ENCODE data around the gene ANXA5. TPM values are rescaled to one million over a fixed set of nuclear protein-coding genes. Genes with fewer than 3 reads are reported as not detected.
"Not testable (repeated sequence)": the region's sequence is repeated elsewhere in the genome, so short reads cannot be mapped to it uniquely, and the experiment has no call there.

The ANXA5 gene
- polyA plus RNA-seq, result 100 to 1,000 TPM in 1 of 3 donors, 10 to 100 TPM in 2; 27.7 to 104 (median 64.9) TPM

GRCh38 chr4:121696581-121697461 is at the start of gene ANXA5:
ANXA5 (minus strand) TSS chr4:121696980; CDS start chr4:121696589, 391 bp downstream.
- peak; percentile 53 to 61 (median 55) for DNase-seq
- peak within 1 kb of the TSS; percentile 91 to 97 (median 96) for H3K4me3 Mint-ChIP-seq
- peaks cover 18 to 32% (median 20%) of the 10 kb centered on the region in 3 donors for H3K27me3 Mint-ChIP-seq (ENCODE audit: low read depth in 3 of 3)
- peaks cover 0 to 3% (median 0%) of the 10 kb centered on the region in 3 donors for H3K36me3 Mint-ChIP-seq
- H3K27ac Mint-ChIP-seq, result peak within 1 kb of the TSS; percentile 59 to 94 (median 88)
- no peaks in the 10 kb centered on the region for H3K9me3 Mint-ChIP-seq
- H3K4me1 Mint-ChIP-seq, result peaks cover 25 to 32% of the 10 kb centered on the region in 2 donors

GRCh38 chr4:121742794-121743193 is 46.0 kb upstream of the ANXA5 start:
- DNase-seq, result no peak
- Mint-ChIP-seq H3K36me3 (no peaks in the 10 kb centered on the region), H3K27me3 (ENCODE audit: low read depth in 3 of 3) (peaks cover 0 to 4% (median 3%) of the 10 kb centered on the region in 3 donors), H3K4me3 (no peak overlapping the region), H3K4me1 (no peaks in the 10 kb centered on the region), H3K9me3 (no peaks in the 10 kb centered on the region), H3K27ac (no peak overlapping the region)

DNA sequence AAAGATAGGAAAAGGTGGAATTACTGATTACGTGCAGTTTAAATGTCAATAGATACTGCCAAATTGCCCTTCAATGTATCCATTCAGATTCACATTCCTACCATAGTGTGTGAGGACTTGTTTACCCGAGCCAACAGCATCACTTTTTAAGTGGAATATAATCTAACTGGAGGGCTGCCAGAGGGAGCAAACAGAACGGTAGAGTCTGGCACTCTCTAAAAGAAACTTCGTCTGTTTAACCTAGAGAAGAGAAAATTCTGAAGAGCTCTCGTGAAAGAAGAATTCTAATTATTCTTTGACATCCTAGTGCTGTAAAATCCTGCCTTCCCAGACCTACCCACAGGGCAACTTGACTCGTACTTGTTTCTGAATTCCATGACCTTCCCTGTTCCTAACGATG is 45.0 kb upstream of the ANXA5 start:
- H3K27ac Mint-ChIP-seq, result no peak overlapping the region
- no peak for DNase-seq
- no peak overlapping the region for H3K4me3 Mint-ChIP-seq
- H3K36me3 Mint-ChIP-seq, result no peaks in the 10 kb centered on the region
- H3K9me3 Mint-ChIP-seq, result no peaks in the 10 kb centered on the region
- H3K4me1 Mint-ChIP-seq, result no peaks in the 10 kb centered on the region
- peaks cover 0 to 6% (median 5%) of the 10 kb centered on the region in 3 donors for H3K27me3 Mint-ChIP-seq (ENCODE audit: low read depth in 3 of 3)

- Mint-ChIP-seq H3K27ac (no peak overlapping the region), H3K36me3 (no peaks in the 10 kb centered on the region), H3K4me3 (no peak overlapping the region), H3K9me3 (no peaks in the 10 kb centered on the region), H3K4me1 (no peaks in the 10 kb centered on the region), H3K27me3 (ENCODE audit: low read depth in 3 of 3) (peaks cover 0 to 9% (median 8%) of the 10 kb centered on the region in 3 donors)
- no peak for DNase-seq
These were observed 44.1 kb upstream of the ANXA5 start for GRCh38 chr4:121740796-121741409.

- Mint-ChIP-seq H3K36me3 (no peaks in the 10 kb centered on the region), H3K9me3 (no peaks in the 10 kb centered on the region), H3K27me3 (ENCODE audit: low read depth in 3 of 3) (peaks cover 0 to 9% (median 9%) of the 10 kb centered on the region in 3 donors), H3K4me1 (no peaks in the 10 kb centered on the region), H3K4me3 (no peak overlapping the region), H3K27ac (no peak overlapping the region)
- no peak for DNase-seq
These were observed 42.8 kb upstream of the ANXA5 start for GRCh38 chr4:121739575-121739974.

- H3K27ac Mint-ChIP-seq, result no peak overlapping the region
- peaks cover 0 to 13% (median 6%) of the 10 kb centered on the region in 3 donors for H3K27me3 Mint-ChIP-seq (ENCODE audit: low read depth in 3 of 3)
These were observed 42.2 kb upstream of the ANXA5 start for GRCh38 chr4:121738780-121739535.

DNA sequence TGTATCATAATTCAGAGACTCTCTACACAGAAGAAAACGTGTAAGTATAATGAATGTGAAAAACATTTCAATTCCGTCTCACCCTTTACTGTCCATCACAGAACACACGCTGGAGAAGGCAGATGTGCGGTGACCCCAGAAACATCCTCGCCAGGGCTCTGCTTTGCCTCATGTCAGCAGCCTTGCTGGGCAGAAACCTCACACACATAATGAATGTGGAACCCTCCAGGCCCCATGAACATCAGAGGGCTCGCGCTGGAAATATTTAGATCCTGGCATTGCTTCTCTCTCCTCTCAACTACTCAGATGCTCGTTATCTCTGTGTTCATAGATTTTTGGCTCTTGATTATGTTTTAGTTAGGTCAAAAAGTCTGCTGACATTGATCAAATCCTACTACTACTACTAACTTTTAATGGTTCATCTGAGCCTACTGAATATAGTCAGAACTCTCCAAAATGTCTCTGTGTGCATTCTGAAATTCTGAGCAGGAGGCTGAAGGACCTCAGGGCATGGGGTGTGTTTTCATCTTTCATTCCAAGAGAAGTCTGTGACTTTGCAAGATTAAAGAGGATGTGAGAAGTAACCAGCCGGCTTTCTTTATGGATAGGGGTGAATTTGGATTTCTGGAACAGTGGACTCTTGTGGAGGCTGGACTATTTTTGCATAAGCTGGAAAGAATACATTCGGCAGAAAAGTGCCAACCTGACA is 41.2 kb upstream of the ANXA5 start:
- Mint-ChIP-seq H3K27ac (no peak overlapping the region), H3K4me3 (no peak overlapping the region), H3K9me3 (no peaks in the 10 kb centered on the region), H3K4me1 (no peaks in the 10 kb centered on the region), H3K36me3 (no peaks in the 10 kb centered on the region), H3K27me3 (ENCODE audit: low read depth in 3 of 3) (peaks cover 0 to 13% (median 5%) of the 10 kb centered on the region in 3 donors)
- DNase-seq, result no peak

More at GRCh38 chr4:121738780-121739535, 42.2 kb upstream of the ANXA5 start:
- Mint-ChIP-seq H3K36me3 (no peaks in the 10 kb centered on the region), H3K9me3 (no peaks in the 10 kb centered on the region), H3K4me3 (no peak overlapping the region), H3K4me1 (no peaks in the 10 kb centered on the region)
- no peak for DNase-seq

DNA sequence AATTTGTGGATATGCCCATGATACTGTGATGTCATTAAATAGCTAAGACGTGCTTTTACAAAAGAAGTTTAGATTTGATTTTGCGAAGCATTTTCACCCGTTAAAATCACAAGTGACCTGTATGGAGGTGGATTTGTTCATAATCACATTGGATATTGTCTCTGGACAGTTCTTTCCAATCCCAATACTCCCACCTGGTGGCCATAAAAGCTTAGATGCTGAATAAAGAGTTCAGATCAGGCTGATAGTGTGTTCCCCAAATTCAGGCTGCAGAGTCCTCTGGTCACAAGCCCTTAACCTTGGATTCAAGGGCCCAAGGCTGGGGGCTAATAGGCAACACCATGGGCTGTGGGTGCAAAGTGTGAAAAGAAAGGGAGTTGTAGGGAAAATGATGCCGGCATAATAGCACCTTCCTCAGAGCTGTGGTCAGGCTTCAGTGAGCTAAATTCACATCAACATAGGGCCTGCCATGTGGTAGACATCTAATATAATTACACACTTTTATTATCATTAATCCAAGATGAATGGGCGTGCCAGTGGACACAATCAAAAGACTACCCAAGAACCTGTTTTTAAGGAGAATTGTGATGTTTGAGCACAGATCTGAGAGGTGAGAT is 40.1 kb upstream of the ANXA5 start:
- H3K4me1 Mint-ChIP-seq, result no peaks in the 10 kb centered on the region
- no peak overlapping the region for H3K4me3 Mint-ChIP-seq
- no peaks in the 10 kb centered on the region for H3K9me3 Mint-ChIP-seq
- H3K36me3 Mint-ChIP-seq, result no peaks in the 10 kb centered on the region
- DNase-seq, result peak; percentile 9 to 26 (median 9)
- no peak overlapping the region for H3K27ac Mint-ChIP-seq
- H3K27me3 Mint-ChIP-seq (ENCODE audit: low read depth in 3 of 3), result peaks cover 0 to 13% (median 5%) of the 10 kb centered on the region in 3 donors

GRCh38 chr4:121734571-121734970 is 37.8 kb upstream of the ANXA5 start:
- Mint-ChIP-seq H3K36me3 (no peaks in the 10 kb centered on the region), H3K4me3 (no peak overlapping the region), H3K27ac (no peak overlapping the region), H3K27me3 (ENCODE audit: low read depth in 3 of 3) (peaks cover 0 to 13% (median 6%) of the 10 kb centered on the region in 3 donors), H3K4me1 (no peaks in the 10 kb centered on the region), H3K9me3 (no peaks in the 10 kb centered on the region)
- DNase-seq, result no peak

- H3K36me3 Mint-ChIP-seq, result no peaks in the 10 kb centered on the region
- DNase-seq, result no peak
- peaks cover 0 to 10% (median 6%) of the 10 kb centered on the region in 3 donors for H3K27me3 Mint-ChIP-seq (ENCODE audit: low read depth in 3 of 3)
- H3K9me3 Mint-ChIP-seq, result no peaks in the 10 kb centered on the region
- no peak overlapping the region for H3K4me3 Mint-ChIP-seq
- H3K4me1 Mint-ChIP-seq, result no peaks in the 10 kb centered on the region
- H3K27ac Mint-ChIP-seq, result no peak overlapping the region
These were observed 37.2 kb upstream of the ANXA5 start for GRCh38 chr4:121733942-121734341.

DNA sequence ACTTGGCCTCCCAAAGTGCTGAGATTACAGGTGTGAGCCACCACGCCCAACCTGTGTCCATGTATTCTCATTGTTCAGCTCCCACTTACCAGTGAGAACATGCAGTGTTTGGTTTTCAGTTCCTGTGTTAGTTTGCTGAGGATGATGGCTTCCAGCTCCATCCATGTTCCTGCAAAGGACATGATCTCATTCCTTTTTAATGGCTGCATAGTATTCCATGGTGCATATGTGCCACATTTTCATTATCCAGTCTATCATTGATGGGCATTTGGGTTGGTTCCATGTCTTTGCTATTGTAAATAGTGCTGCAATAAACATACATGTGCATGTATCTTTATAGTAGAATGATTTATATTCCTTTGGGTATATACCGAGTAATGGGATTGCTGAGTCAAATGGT is 33.0 kb upstream of the ANXA5 start:
- H3K27ac Mint-ChIP-seq; DNase-seq; H3K4me3 Mint-ChIP-seq; H3K9me3 Mint-ChIP-seq; H3K4me1 Mint-ChIP-seq; H3K27me3 Mint-ChIP-seq (ENCODE audit: low read depth in 3 of 3); H3K36me3 Mint-ChIP-seq: not testable (repeated sequence)

- Mint-ChIP-seq H3K9me3 (peaks cover 0 to 2% (median 0%) of the 10 kb centered on the region in 6 donors), H3K27ac (no peak overlapping the region), H3K4me3 (no peak overlapping the region), H3K36me3 (no peaks in the 10 kb centered on the region), H3K4me1 (no peaks in the 10 kb centered on the region), H3K27me3 (ENCODE audit: low read depth in 3 of 3) (peaks cover 0 to 8% (median 2%) of the 10 kb centered on the region in 3 donors)
- DNase-seq, result no peak
These were observed 32.0 kb upstream of the ANXA5 start for GRCh38 chr4:121728798-121729226.

DNA sequence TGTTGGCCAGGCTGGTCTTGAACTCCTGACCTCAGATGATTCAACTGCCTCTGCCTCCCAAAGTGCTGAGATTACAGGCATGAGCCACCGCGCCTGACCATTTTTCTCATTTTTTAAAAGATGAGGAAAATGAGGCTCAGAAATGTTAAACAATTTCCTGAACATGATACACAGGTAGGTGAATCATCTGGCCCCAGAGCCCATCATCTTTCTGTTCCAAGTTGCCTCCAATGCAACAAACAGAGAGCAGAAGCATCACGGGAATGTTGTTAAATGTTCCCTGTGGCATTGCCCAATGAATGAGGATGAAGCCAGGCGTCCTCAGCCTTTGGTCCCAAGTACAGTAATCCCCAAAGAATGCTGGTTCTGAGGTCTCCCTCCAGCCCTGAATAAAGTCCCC is 31.3 kb upstream of the ANXA5 start:
- Mint-ChIP-seq H3K9me3 (peaks cover 0 to 2% (median 0%) of the 10 kb centered on the region in 6 donors), H3K27me3 (ENCODE audit: low read depth in 3 of 3) (peaks cover 0 to 8% (median 2%) of the 10 kb centered on the region in 3 donors), H3K36me3 (no peaks in the 10 kb centered on the region), H3K27ac (no peak overlapping the region), H3K4me1 (no peaks in the 10 kb centered on the region), H3K4me3 (no peak overlapping the region)
- no peak for DNase-seq

All from immature natural killer cell (primary cell).